Activated CD8-positive, alpha-beta memory T cell treated with anti-CD3 and anti-CD28 coated beads for 1 hour (primary cell): ENCODE data around the gene DCAF6.
"Not testable (repeated sequence)": the region's sequence is repeated elsewhere in the genome, so short reads cannot be mapped to it uniquely, and the experiment has no call there.

Experiments used
- DNase-seq, 2 donors: peaks; one replicate each; pipeline ENCODE4 v3.0.0-alpha.2; 2020; ENCODE audit warnings: low read depth in 1 of 2; ENCODE audit errors: extremely low read depth in 1 of 2

DCAF6 gene

GRCh38 chr1:167936068-167936929, at the start of gene DCAF6:
TSS of gene DCAF6 (plus strand) at chr1:167936683. CDS start at chr1:167936912, 229 bp downstream.
- peak; percentile 93 for DNase-seq

GRCh38 chr1:167887187-167887586, 49.3 kb upstream of the DCAF6 start:
- DNase-seq: not testable (repeated sequence)

- DNase-seq: no peak
Observed at GRCh38 chr1:167890400-167890799, 46.1 kb upstream of the DCAF6 start.

- no peak for DNase-seq
Observed at GRCh38 chr1:167893798-167894197, 42.7 kb upstream of the DCAF6 start.

- DNase-seq: no peak
Observed at GRCh38 chr1:167898578-167899222, 37.8 kb upstream of the DCAF6 start.

GRCh38 chr1:167899253-167899681, 37.2 kb upstream of the DCAF6 start:
- no peak for DNase-seq

- DNase-seq: no peak
Observed at GRCh38 chr1:167900907-167901306, 35.6 kb upstream of the DCAF6 start.

- no peak for DNase-seq
Observed at GRCh38 chr1:167904652-167905130, 31.8 kb upstream of the DCAF6 start.

- no peak for DNase-seq
Observed at GRCh38 chr1:167905182-167905581, 31.3 kb upstream of the DCAF6 start.

- DNase-seq: no peak
Observed at GRCh38 chr1:167905671-167906070, 30.8 kb upstream of the DCAF6 start.

GRCh38 chr1:167909691-167910180, 26.7 kb upstream of the DCAF6 start:
- no peak for DNase-seq

GRCh38 chr1:167910530-167910929, 26.0 kb upstream of the DCAF6 start:
- no peak for DNase-seq

GRCh38 chr1:167911413-167911812, 25.1 kb upstream of the DCAF6 start:
- no peak for DNase-seq

- no peak for DNase-seq
Observed at GRCh38 chr1:167912294-167912693, 24.2 kb upstream of the DCAF6 start.

- no peak for DNase-seq
Observed at GRCh38 chr1:167913895-167914496, 22.5 kb upstream of the DCAF6 start, which contains the start of gene ADCY10. TSS of gene ADCY10 (minus strand) at chr1:167914134. CDS start at chr1:167905140, 8,994 bp downstream.

- no peak for DNase-seq
Observed at GRCh38 chr1:167915569-167915968, 20.9 kb upstream of the DCAF6 start.

- DNase-seq: no peak
Observed at GRCh38 chr1:167916766-167917511, 19.5 kb upstream of the DCAF6 start.

- no peak for DNase-seq
Observed at GRCh38 chr1:167922023-167922422, 14.5 kb upstream of the DCAF6 start.

- DNase-seq: no peak
Observed at GRCh38 chr1:167922611-167923074, 13.8 kb upstream of the DCAF6 start.

- no peak for DNase-seq
Observed at GRCh38 chr1:167923324-167924056, 13.0 kb upstream of the DCAF6 start.
